Mucosa of descending colon (tissue), 3 donors: ENCODE data around the gene BARX1. TPM values are rescaled to one million over a fixed set of nuclear protein-coding genes. Genes with fewer than 3 reads are reported as not detected.

Source experiments
- ATAC-seq: fragments of 200-7000 bp; cut with Tn5 transposase; one replicate; pipeline ENCODE4 v1.9.1; 2020; ENCODE audit warnings: mild to moderate bottlenecking, moderate library complexity
- DNase-seq, 3 donors: peaks; one replicate each; pipeline ENCODE4 v3.0.0-alpha.2; 2020
- H3K36me3 ChIP-seq: fragments of 200-600 bp; one replicate; pipeline ENCODE4 v1.8.0; 2021; ENCODE audit warnings: low read depth, mild to moderate bottlenecking
- H3K4me1 ChIP-seq: fragments of 200-600 bp; one replicate; pipeline ENCODE4 v1.8.0; 2021; ENCODE audit warnings: low read depth, mild to moderate bottlenecking
- H3K4me3 ChIP-seq: fragments of 200-600 bp; one replicate; pipeline ENCODE4 v1.8.0; 2021; ENCODE audit warnings: mild to moderate bottlenecking
- H3K9me3 ChIP-seq: fragments of 200-600 bp; one replicate; pipeline ENCODE4 v1.8.0; 2021; ENCODE audit warnings: mild to moderate bottlenecking
- intact Hi-C, 2 donors: fragments of 100-400 bp; cut with DNase I in 1 of 2; cut with micrococcal nuclease in 1 of 2; formaldehyde crosslinking; loops; one replicate each; pipeline versions ENCODE4 v1.11.0 to v1.11.1; 2022; cut with DNase I, micrococcal nuclease
- total RNA-seq, 3 donors: library from RNA; stranded (reverse); fragmentation: NEBNext Ultra II Directional in 2 of 3; extraction: Animal tissue kit (Norgen Biotek cat#: 25700) in 2 of 3; gene quantifications; one replicate each; pipeline versions ENCODE4 v1.2.1 to v1.2.4, GENCODE V29; 2021 to 2023
- TF ChIP-seq, protein P1 (sequence below): fragments of 200-600 bp; IDR thresholded peaks from one replicate; pipeline ENCODE4 v1.8.0; 2022; ENCODE audit warnings: antibody characterized with exemption, mild to moderate bottlenecking
- donor health status: DM: no; HTN: no; CAD: no; lungs with moderate emphysema.
- donor health status: DM: no; HTN: no; CAD: no.
- donor health status: DM: no; HTN: yes; CAD: no.

Gene BARX1
- total RNA-seq, 3 donors from 2014 or later, result 0.17 TPM; not detected in 2

DNA sequence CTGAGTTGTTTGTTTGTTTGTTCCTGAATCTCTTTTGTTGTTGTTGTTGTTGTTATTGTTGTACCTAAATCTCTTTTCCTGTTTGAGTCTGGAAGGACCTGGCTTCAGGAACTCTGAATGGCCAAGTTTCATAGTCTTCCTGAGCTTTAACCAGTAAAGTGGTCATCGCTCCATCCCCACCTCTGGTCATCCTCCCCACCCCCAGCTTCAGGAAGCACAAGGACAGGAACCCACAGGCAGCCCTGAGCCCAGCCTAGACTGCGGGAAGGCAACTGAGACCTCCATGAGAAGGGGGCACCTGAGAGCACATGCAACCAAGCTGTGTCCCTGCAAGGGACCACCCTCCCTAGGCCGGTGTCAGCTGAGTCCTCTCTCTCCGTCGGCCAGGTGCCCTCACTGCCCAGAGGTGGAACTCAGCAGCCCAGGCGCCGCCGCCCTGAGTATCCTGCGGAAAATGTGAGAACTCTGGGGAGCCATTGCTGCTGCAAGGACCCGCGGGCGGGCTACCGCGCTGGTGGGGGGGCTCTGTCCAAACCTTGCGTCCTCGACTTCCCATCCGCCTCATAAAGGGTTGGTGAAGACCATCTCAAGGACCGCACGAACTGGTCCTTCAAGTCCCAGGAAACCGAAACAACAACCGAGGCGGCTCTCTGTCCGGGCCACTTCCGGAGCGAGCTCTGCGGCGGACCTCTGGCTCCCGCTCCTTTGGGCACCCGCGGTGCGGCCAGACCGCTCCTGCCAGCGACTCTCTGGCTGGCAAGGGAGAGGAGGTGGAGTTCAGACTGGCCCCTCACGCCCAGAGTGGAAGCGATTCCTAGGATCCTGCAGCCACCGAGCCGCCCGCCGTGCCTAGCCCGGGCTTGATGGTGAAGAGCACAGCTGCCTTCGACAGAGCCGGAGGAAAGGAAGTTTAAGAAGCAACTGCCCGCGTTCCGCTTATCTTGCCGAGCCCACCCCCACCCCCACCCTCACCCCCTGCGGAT is 4.2 kb downstream of the BARX1 start:
- intact Hi-C loops, result no loop called here
- TF ChIP-seq, protein P1, sequence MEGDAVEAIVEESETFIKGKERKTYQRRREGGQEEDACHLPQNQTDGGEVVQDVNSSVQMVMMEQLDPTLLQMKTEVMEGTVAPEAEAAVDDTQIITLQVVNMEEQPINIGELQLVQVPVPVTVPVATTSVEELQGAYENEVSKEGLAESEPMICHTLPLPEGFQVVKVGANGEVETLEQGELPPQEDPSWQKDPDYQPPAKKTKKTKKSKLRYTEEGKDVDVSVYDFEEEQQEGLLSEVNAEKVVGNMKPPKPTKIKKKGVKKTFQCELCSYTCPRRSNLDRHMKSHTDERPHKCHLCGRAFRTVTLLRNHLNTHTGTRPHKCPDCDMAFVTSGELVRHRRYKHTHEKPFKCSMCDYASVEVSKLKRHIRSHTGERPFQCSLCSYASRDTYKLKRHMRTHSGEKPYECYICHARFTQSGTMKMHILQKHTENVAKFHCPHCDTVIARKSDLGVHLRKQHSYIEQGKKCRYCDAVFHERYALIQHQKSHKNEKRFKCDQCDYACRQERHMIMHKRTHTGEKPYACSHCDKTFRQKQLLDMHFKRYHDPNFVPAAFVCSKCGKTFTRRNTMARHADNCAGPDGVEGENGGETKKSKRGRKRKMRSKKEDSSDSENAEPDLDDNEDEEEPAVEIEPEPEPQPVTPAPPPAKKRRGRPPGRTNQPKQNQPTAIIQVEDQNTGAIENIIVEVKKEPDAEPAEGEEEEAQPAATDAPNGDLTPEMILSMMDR, result no peak
- no peaks in the 10 kb centered on the region for H3K9me3 ChIP-seq
- no peak overlapping the region for H3K4me3 ChIP-seq
- peaks cover 33% of the 10 kb centered on the region for H3K4me1 ChIP-seq
- ATAC-seq (peak; percentile 62), DNase-seq (peak in 2 of 3 donors; percentile 43 to 52)
- H3K36me3 ChIP-seq, result no peaks in the 10 kb centered on the region

DNA sequence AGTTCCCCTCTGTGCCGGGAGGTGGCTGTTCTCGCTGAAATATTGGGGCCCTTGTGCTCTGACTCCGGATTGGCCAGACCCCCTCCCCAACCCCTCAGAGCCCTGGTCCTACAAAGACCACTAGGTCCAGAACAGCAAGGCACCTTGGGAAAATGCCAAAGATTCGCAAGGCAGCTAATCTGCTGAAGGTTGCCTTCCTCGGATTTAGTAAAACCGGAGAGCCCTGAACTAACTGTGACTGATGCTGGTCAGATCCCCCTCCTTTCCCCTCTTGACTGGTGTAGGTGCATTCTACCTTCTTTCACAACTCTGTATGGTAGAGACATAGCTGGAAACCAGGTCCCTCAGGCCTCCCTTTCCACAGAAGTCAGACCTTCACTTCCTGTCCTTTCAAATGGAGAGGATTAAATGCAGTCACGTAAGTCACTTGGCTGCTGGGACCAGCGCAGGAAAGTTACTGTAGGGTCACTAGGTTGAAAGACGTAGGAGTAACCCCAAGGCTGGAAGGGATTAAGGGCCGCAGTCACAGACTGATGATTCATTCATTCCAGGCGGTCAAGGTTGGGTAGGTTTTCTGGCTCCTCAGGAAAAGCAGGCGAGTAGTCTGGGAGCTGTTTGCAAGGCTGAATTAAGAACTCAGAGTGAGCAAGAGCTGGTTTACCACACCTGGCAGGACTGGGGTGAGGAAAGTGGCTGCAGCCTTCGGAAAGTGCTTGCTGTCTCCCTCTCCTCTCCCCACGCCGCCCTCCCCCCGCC is 5.3 kb downstream of the BARX1 start:
- no peak for DNase-seq
- intact Hi-C loops, result no loop called here
- ATAC-seq, result no peak
- H3K9me3 ChIP-seq, result no peaks in the 10 kb centered on the region
- H3K36me3 ChIP-seq, result no peaks in the 10 kb centered on the region
- no peak overlapping the region for H3K4me3 ChIP-seq
- TF ChIP-seq, protein P1, result no peak
- H3K4me1 ChIP-seq, result peaks cover 29% of the 10 kb centered on the region

DNA sequence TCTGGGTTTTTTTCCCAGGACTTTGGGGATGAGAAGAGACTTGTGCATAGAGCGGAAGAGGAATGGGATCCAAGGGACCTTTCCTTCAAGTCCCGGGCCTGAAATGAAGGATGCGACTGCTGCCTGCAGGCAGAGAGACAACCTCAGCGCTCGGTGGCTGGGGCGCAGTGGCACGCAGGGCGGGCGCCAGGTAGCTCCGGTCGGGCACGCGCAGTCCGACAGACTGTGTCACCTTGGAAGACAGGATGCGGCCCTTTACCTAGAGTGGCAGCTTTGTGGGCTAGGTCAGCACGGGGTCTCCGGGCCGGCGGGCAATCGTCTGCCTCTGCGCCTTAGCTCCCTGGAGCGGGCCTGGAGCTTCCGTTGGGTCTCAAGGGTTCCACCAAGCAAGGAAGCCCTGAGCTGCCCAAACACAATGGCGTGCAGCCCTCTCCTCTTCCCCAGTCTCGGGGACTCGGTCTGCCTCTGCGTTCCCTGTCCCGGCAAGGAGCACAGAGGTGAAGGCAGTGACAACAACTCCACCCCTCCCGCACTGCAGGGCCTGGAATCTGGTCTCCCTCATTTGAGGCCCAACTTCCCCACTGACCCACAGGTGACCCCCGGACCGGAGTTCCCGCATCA is 6.0 kb downstream of the BARX1 start:
- DNase-seq (no peak), ATAC-seq (no peak)
- no peaks in the 10 kb centered on the region for H3K36me3 ChIP-seq
- H3K4me1 ChIP-seq, result peaks cover 25% of the 10 kb centered on the region
- TF ChIP-seq, protein P1, result no peak
- intact Hi-C loops, result no loop called here
- H3K4me3 ChIP-seq, result no peak overlapping the region
- H3K9me3 ChIP-seq, result no peaks in the 10 kb centered on the region

DNA sequence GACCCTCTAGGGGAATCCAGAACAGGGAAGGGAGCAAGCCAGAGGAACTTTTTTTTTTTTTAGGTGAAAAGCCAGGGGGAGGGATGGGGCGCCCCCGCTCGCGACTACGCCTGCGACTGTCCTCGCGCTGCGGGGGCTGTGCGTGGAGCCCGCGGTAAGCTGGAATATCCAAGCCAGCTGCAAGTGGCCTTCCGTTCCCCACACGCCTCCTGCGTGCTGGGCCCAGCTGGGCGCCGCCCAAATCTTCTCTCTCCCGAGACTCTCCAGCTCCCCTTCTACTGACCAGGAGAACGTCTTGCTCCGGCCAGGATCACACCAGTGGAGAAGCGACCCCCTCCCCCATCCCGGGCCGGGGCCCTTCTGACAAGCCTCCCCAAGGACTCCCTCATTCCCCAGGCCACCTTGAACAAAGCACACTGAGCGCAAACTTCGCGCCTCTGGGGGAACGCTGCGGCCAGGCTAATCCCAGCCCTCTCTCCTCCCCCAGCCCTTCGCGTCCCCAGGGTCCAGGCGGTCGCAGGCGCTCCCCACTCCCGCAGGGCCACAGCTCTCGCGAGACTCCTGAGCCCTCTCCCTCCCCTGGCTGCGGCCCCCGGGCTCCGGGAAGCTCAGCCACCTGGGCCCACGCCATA is 6.6 kb downstream of the BARX1 start:
- intact Hi-C loops, result no loop called here
- ATAC-seq, result no peak
- no peaks in the 10 kb centered on the region for H3K36me3 ChIP-seq
- TF ChIP-seq, protein P1, result no peak
- peaks cover 25% of the 10 kb centered on the region for H3K4me1 ChIP-seq
- DNase-seq, result no peak
- no peaks in the 10 kb centered on the region for H3K9me3 ChIP-seq
- H3K4me3 ChIP-seq, result no peak overlapping the region

DNA sequence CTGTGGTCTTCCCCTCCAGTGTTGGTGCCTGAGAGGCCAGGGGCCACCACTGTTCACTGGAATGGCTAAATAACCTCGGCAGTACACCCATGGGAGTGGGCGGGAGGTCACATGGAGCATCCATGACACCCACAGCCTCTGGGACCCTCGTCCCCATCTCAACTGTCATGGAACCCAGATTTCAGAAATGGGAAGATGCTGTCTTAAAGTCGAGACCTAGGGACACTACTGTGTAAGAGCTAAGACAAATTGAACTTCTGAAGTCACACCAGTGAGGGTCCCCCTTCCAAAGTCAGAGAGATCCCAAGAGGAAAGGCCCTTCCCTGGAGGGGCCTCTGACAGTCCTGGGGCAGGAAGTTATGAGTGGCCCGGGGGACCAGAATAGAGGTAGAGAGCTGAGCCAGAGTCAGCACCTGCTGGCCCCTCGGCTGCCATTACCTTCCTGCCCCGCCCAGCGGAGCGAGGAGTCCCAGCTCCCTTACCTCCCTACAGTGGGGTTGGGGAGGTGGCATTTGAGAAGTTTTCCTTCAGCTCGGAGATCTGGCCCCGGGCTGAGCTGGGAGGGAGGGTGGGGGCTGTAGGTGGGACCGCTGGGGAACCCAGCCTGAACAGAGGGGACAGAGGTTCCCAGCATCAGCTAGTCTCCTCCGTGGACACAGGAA is 7.6 kb downstream of the BARX1 start:
- ATAC-seq (no peak), DNase-seq (peak in 1 of 3 donors; percentile 11)
- intact Hi-C loops, result no loop called here

More for the DNA sequence above, 7.6 kb downstream of the BARX1 start:
- Histone ChIP-seq H3K9me3 (no peaks in the 10 kb centered on the region), H3K4me3 (no peak overlapping the region), H3K4me1 (peaks cover 16% of the 10 kb centered on the region), H3K36me3 (no peaks in the 10 kb centered on the region)
- TF ChIP-seq, protein P1, result no peak
